ENCODE results near the gene MAGEF1.

The MAGEF1 gene

DNA sequence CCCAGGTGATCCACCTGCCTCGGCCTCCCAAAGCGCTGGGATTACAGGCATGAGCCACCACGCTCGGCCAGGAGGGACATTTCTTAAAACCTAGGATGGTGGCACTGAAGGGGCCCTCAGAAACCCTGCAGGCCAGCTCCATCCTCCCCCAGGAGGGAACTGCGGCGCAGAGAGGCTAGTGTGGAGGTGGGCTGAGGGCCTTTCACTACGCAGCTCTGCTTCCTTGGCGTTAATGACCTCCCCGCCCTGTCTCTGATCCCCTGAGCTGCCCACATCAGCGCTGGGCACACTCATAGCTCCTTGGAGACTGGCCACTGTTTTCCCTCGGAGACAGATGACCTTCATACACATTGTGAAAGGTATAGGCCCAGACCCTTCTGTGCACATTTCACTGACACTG is 46.2 kb upstream of the MAGEF1 start:
- no peak for ATAC-seq
- TF ChIP-seq, protein P1, sequence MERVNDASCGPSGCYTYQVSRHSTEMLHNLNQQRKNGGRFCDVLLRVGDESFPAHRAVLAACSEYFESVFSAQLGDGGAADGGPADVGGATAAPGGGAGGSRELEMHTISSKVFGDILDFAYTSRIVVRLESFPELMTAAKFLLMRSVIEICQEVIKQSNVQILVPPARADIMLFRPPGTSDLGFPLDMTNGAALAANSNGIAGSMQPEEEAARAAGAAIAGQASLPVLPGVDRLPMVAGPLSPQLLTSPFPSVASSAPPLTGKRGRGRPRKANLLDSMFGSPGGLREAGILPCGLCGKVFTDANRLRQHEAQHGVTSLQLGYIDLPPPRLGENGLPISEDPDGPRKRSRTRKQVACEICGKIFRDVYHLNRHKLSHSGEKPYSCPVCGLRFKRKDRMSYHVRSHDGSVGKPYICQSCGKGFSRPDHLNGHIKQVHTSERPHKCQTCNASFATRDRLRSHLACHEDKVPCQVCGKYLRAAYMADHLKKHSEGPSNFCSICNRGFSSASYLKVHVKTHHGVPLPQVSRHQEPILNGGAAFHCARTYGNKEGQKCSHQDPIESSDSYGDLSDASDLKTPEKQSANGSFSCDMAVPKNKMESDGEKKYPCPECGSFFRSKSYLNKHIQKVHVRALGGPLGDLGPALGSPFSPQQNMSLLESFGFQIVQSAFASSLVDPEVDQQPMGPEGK (CRISPR knock-in tag; IDR thresholded peaks at IDR 0.05; ENCODE audit: borderline replicate concordance) = no peak
- TF ChIP-seq ARNTL (CRISPR knock-in tag; IDR thresholded peaks at IDR 0.05; ENCODE audit: borderline replicate concordance, low read depth) (no peak), ZFP3 (CRISPR knock-in tag; IDR thresholded peaks at IDR 0.05) (no peak), ZNF565 (CRISPR knock-in tag; conservative IDR thresholded peaks at IDR 0.05; ENCODE audit: low read depth) (no peak), OSR1 (CRISPR knock-in tag; IDR thresholded peaks at IDR 0.05) (no peak), ISL1 (CRISPR knock-in tag; IDR thresholded peaks at IDR 0.05) (no peak), ZNF70 (CRISPR knock-in tag; IDR thresholded peaks at IDR 0.05) (no peak)

DNA sequence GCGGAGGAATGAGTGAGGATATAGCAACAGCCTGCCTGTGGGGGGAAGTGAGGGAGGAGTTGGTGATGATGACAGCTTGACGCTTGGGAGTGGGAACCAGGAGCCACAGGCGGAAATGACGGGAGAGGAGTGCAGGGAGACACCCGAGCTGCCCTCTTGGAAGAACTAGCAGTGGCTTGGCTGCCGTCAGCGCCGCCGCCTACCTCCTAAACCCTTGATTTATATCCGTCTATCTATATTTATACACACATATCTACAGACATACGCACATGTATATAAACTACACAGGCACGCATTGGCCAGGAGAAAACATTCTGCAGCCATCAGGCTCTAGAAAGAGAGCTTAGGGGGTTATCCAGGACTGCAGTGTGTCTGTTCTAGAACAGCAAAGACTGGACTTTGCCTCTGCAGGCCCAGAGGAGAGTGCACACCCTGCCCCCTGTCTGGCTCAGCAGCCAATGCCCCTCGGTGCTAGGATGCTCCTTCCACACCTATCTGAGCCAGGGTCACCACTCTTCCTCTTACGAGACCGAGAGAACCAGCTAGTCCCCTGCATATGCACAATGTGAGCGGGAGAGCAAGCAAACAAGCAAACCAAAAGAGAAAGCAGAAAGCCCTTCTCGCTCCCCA is 45.3 kb upstream of the MAGEF1 start:
- ATAC-seq = no peak
- TF ChIP-seq, protein P2, sequence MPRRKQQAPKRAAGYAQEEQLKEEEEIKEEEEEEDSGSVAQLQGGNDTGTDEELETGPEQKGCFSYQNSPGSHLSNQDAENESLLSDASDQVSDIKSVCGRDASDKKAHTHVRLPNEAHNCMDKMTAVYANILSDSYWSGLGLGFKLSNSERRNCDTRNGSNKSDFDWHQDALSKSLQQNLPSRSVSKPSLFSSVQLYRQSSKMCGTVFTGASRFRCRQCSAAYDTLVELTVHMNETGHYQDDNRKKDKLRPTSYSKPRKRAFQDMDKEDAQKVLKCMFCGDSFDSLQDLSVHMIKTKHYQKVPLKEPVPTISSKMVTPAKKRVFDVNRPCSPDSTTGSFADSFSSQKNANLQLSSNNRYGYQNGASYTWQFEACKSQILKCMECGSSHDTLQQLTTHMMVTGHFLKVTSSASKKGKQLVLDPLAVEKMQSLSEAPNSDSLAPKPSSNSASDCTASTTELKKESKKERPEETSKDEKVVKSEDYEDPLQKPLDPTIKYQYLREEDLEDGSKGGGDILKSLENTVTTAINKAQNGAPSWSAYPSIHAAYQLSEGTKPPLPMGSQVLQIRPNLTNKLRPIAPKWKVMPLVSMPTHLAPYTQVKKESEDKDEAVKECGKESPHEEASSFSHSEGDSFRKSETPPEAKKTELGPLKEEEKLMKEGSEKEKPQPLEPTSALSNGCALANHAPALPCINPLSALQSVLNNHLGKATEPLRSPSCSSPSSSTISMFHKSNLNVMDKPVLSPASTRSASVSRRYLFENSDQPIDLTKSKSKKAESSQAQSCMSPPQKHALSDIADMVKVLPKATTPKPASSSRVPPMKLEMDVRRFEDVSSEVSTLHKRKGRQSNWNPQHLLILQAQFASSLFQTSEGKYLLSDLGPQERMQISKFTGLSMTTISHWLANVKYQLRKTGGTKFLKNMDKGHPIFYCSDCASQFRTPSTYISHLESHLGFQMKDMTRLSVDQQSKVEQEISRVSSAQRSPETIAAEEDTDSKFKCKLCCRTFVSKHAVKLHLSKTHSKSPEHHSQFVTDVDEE (CRISPR knock-in tag; IDR thresholded peaks at IDR 0.05) = no peak
- no peak for TF ChIP-seq OSR1 (CRISPR knock-in tag; IDR thresholded peaks at IDR 0.05)
- TF ChIP-seq, protein P1 (CRISPR knock-in tag; IDR thresholded peaks at IDR 0.05; ENCODE audit: borderline replicate concordance) = no peak
- no peak for TF ChIP-seq TCF4 (CRISPR knock-in tag; IDR thresholded peaks at IDR 0.05; ENCODE audit: borderline replicate concordance)
- no peak for TF ChIP-seq ZC3H10 (CRISPR knock-in tag; IDR thresholded peaks at IDR 0.05)
- TF ChIP-seq, protein P3, sequence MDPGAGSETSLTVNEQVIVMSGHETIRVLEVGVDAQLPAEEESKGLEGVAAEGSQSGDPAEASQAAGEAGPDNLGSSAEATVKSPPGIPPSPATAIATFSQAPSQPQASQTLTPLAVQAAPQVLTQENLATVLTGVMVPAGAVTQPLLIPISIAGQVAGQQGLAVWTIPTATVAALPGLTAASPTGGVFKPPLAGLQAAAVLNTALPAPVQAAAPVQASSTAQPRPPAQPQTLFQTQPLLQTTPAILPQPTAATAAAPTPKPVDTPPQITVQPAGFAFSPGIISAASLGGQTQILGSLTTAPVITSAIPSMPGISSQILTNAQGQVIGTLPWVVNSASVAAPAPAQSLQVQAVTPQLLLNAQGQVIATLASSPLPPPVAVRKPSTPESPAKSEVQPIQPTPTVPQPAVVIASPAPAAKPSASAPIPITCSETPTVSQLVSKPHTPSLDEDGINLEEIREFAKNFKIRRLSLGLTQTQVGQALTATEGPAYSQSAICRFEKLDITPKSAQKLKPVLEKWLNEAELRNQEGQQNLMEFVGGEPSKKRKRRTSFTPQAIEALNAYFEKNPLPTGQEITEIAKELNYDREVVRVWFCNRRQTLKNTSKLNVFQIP (CRISPR knock-in tag; IDR thresholded peaks at IDR 0.05; ENCODE audit: borderline replicate concordance, low read depth) = no peak
- no peak for TF ChIP-seq ZNF8 (CRISPR knock-in tag; IDR thresholded peaks at IDR 0.05)
- TF ChIP-seq ZFP3 (CRISPR knock-in tag; IDR thresholded peaks at IDR 0.05) = no peak
- no peak for TF ChIP-seq ZNF70 (CRISPR knock-in tag; IDR thresholded peaks at IDR 0.05)
- TF ChIP-seq ISL1 (CRISPR knock-in tag; IDR thresholded peaks at IDR 0.05) = no peak
- TF ChIP-seq BACH2 (CRISPR knock-in tag; IDR thresholded peaks at IDR 0.05; ENCODE audit: borderline replicate concordance) = no peak
- TF ChIP-seq ESRRG (CRISPR knock-in tag; IDR thresholded peaks at IDR 0.05) = no peak
- TF ChIP-seq ARNTL (CRISPR knock-in tag; IDR thresholded peaks at IDR 0.05; ENCODE audit: borderline replicate concordance, low read depth) = no peak
- no peak for TF ChIP-seq ZNF565 (CRISPR knock-in tag; conservative IDR thresholded peaks at IDR 0.05; ENCODE audit: low read depth)

DNA sequence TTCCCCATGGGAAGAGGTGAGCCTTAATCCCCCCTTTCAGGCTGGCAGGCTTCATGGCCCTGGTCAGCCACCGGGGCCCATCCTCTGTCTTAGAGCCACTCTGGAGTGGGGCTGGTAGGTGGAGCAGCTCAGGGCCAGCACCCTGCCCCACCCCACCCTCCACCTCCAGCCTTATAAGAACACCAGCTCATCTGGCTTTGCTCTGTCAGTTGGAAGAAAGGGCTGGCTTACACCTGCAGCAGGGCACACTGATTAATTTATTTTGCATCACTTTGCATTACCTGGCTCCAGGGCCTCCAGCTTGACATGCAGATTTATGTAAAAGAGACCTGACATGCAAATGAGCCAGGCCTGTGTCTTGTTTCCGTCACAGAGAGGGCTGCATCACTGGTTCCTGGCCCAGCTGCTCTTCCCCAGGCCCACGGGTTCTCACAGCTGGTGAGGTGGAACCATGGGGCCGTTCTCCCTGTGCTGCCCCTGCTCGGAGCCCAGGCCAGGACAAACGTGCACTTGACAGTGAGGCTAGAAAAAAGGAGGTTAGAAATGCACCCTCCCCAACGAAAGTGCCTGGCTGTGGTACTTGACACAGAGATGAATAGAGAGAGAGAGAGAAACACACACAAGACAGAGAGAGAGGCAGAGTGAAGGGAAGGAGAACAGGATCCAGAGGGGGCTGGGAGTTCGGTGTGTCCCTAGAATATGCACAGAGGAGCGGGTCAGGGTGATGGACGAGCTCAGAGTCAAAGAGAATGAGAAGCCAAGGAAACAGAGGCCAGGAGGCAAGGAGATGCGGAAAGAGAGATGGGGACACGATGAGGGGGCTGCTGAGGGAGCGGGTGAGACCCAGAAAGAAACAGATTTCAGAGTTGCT is 44.5 kb upstream of the MAGEF1 start:
- no peak; the same call in 1 of the 3 replicates for ATAC-seq
- TF ChIP-seq GLIS3 (CRISPR knock-in tag; IDR thresholded peaks at IDR 0.05) (no peak), ZFP3 (CRISPR knock-in tag; IDR thresholded peaks at IDR 0.05) (no peak), OSR1 (CRISPR knock-in tag; IDR thresholded peaks at IDR 0.05) (no peak), RARB (CRISPR knock-in tag; IDR thresholded peaks at IDR 0.05) (no peak), SNAI2 (CRISPR knock-in tag; IDR thresholded peaks at IDR 0.05) (no peak), TOX (CRISPR knock-in tag; IDR thresholded peaks at IDR 0.05; ENCODE audit: borderline replicate concordance) (no peak), TCF4 (CRISPR knock-in tag; IDR thresholded peaks at IDR 0.05; ENCODE audit: borderline replicate concordance) (no peak)
- TF ChIP-seq, protein P4, sequence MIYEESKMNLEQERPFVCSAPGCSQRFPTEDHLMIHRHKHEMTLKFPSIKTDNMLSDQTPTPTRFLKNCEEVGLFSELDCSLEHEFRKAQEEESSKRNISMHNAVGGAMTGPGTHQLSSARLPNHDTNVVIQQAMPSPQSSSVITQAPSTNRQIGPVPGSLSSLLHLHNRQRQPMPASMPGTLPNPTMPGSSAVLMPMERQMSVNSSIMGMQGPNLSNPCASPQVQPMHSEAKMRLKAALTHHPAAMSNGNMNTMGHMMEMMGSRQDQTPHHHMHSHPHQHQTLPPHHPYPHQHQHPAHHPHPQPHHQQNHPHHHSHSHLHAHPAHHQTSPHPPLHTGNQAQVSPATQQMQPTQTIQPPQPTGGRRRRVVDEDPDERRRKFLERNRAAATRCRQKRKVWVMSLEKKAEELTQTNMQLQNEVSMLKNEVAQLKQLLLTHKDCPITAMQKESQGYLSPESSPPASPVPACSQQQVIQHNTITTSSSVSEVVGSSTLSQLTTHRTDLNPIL (CRISPR knock-in tag; IDR thresholded peaks at IDR 0.05; ENCODE audit: low read depth) = no peak
- TF ChIP-seq, protein P3 (CRISPR knock-in tag; IDR thresholded peaks at IDR 0.05; ENCODE audit: borderline replicate concordance, low read depth) = no peak
- TF ChIP-seq, protein P1 (CRISPR knock-in tag; IDR thresholded peaks at IDR 0.05; ENCODE audit: borderline replicate concordance) = no peak
